K562 (cell line): ENCODE data around the gene TECTA. TPM values are rescaled to one million over a fixed set of nuclear protein-coding genes. Genes with fewer than 3 reads are reported as not detected.

Experiments
- ATAC-seq: fragments of 200-7000 bp; cut with Tn5 transposase; 3 replicates; pipeline ENCODE4 v1.9.1; 2020; ENCODE audit warnings: moderate library complexity
- BruUV-seq: library from RNA; stranded (reverse); fragments of 400-500 nt; replicated peaks from 2 replicates; lab custom pipeline; 2021; lab: Mats Ljungman, UMichigan
- CTCF ChIA-PET: fragments of 300-600 bp; formaldehyde crosslinking; extraction: SDS; loops from one replicate; lab custom pipeline; 2021; ENCODE audit warnings: low intra/inter-chr PET ratio; lab: Yijun Ruan, JAX
- POLR2A ChIA-PET: fragments of 300-600, 350-650 bp; sonication (Branson Sonifier 250); formaldehyde crosslinking; extraction: SDS; loops from one replicate; lab custom pipeline; 2021; ENCODE audit warnings: antibody characterized with exemption, inconsistent platforms; lab: Yijun Ruan, JAX
- DNase-seq, 4 experiments: peaks; one replicate each; pipeline versions ENCODE4 v3.0.0 to v3.0.0-alpha.2; 2011 to 2018; ENCODE audit warnings: low spot score in 3 of 4, mixed read lengths in 3 of 4; ENCODE audit errors: extremely low read depth in 1 of 4
- FAIRE-seq: peaks from 2 replicates; lab custom pipeline; 2011; peaks lifted over from hg19 to GRCh38; lab: Jason Lieb, UNC
- H2AFZ ChIP-seq: 2 replicates; pipeline ENCODE4 v1.6.0; 2011; ENCODE audit warnings: low read depth, low read length, control low read depth, inconsistent platforms
- H3K27ac ChIP-seq: fragments of 200-600 bp; 3 replicates; pipeline ENCODE4 v1.8.0; 2011; ENCODE audit warnings: low read depth, mild to moderate bottlenecking, control low read depth, inconsistent platforms, low read length, moderate library complexity, mixed read lengths; ENCODE audit errors: extremely low read depth
- H3K27me3 ChIP-seq, 2 experiments: fragments of 300-600 bp in 1 of 2; 2 replicates in 1 of 2; 3 replicates in 1 of 2; pipeline versions ENCODE4 v1.6.0 to v1.8.0; 2011; ENCODE audit warnings: inconsistent platforms in 2 of 2, low read length in 2 of 2, mild to moderate bottlenecking in 1 of 2, mixed read lengths in 1 of 2, moderate library complexity in 1 of 2; ENCODE audit not compliant: control insufficient read depth in 2 of 2, insufficient read depth in 2 of 2
- H3K36me3 ChIP-seq: fragments of 300-600 bp; 3 replicates; pipeline ENCODE4 v1.8.0; 2011; ENCODE audit warnings: mild to moderate bottlenecking, low read length, inconsistent platforms; ENCODE audit not compliant: control insufficient read depth, insufficient read depth
- H3K4me1 ChIP-seq, 2 experiments: fragments of 200-600 bp in 1 of 2; replicated peaks in 1 of 2; 2 replicates in 1 of 2; 3 replicates in 1 of 2; pipeline versions ENCODE4 v1.5.1 to v1.8.0; 2011; ENCODE audit warnings: inconsistent platforms in 2 of 2, low read length in 2 of 2, mild to moderate bottlenecking in 1 of 2, mixed read lengths in 1 of 2, moderate library complexity in 1 of 2; ENCODE audit not compliant: control insufficient read depth in 2 of 2, insufficient read depth in 2 of 2
- H3K4me2 ChIP-seq: 2 replicates; pipeline ENCODE4 v1.6.1; 2011; ENCODE audit warnings: low read length, control low read depth, inconsistent platforms, mixed read lengths; ENCODE audit not compliant: insufficient read depth
- H3K4me3 ChIP-seq: fragments of 200-600 bp; sonication (generic), shearing (Covaris generic); 2 replicates; pipeline ENCODE4 v1.5.1; 2016; ENCODE audit warnings: control low read depth, inconsistent platforms
- H3K79me2 ChIP-seq: fragments of 200-600 bp; 3 replicates; pipeline ENCODE4 v1.8.0; 2011; ENCODE audit warnings: low read length, inconsistent platforms; ENCODE audit not compliant: control insufficient read depth, insufficient read depth
- H3K9ac ChIP-seq, 2 experiments: 2 replicates each; pipeline versions ENCODE4 v1.6.0 to v1.6.1; 2011; ENCODE audit warnings: low read depth in 2 of 2, low read length in 2 of 2, control low read depth in 1 of 2, inconsistent platforms in 1 of 2, mild to moderate bottlenecking in 1 of 2, mixed read lengths in 1 of 2; ENCODE audit not compliant: insufficient read depth in 1 of 2
- H3K9me1 ChIP-seq: one replicate; pipeline ENCODE4 v1.6.0; 2011; ENCODE audit warnings: inconsistent platforms, mild to moderate bottlenecking, low read length, moderate library complexity; ENCODE audit not compliant: control insufficient read depth, insufficient read depth
- H3K9me3 ChIP-seq: replicated peaks from 2 replicates; pipeline ENCODE4 v1.5.1; 2011; ENCODE audit warnings: low read depth, low read length, inconsistent platforms; ENCODE audit not compliant: control insufficient read depth, insufficient read depth
- H4K20me1 ChIP-seq: replicated peaks from 2 replicates; pipeline ENCODE4 v1.6.1; 2011; ENCODE audit warnings: low read length, inconsistent platforms, mixed read lengths; ENCODE audit not compliant: control insufficient read depth, insufficient read depth
- CSDE1 ChIP-seq, 2 experiments: fragments of 450-650 bp; IDR thresholded peaks; 2 replicates each; pipeline ENCODE4 v1.6.1; 2016; ENCODE audit warnings: mild to moderate bottlenecking in 1 of 2
- FOSL1 ChIP-seq: fragments of 200-800 bp; sonication (Bioruptor generic); conservative IDR thresholded peaks from 2 replicates; pipeline ENCODE4 v1.6.1; 2016; ENCODE audit warnings: missing genetic modification characterization, missing compliant biosample characterization
- GTF2E2 ChIP-seq: fragments of 200-800 bp; sonication (Bioruptor generic); IDR thresholded peaks from 2 replicates; pipeline ENCODE4 v1.6.1; 2016; ENCODE audit warnings: missing genetic modification characterization, missing compliant biosample characterization
- MAFK ChIP-seq: IDR thresholded peaks from 2 replicates; pipeline ENCODE4 v1.6.1; 2011; ENCODE audit warnings: low read length, improper control_type of control experiment
- MTA1 ChIP-seq: fragments of 450-650 bp; IDR thresholded peaks from 2 replicates; pipeline ENCODE4 v1.6.1; 2017; ENCODE audit warnings: borderline replicate concordance
- PML ChIP-seq: IDR thresholded peaks from 2 replicates; pipeline ENCODE4 v1.6.1; 2012; ENCODE audit warnings: low read length, inconsistent platforms
- RBBP5 ChIP-seq: fragments of 200-600 bp; sonication (generic); IDR thresholded peaks from 2 replicates; pipeline ENCODE4 v1.6.1; 2012; ENCODE audit warnings: borderline replicate concordance, mild to moderate bottlenecking, low read length, control low read depth, inconsistent platforms; ENCODE audit not compliant: insufficient read depth, poor library complexity, severe bottlenecking
- THRA ChIP-seq: fragments of 450-650 bp; IDR thresholded peaks from 2 replicates; pipeline ENCODE4 v1.6.1; 2017; ENCODE audit warnings: mild to moderate bottlenecking, moderate library complexity
- TOE1 ChIP-seq, 2 experiments: fragments of 450-650 bp in 1 of 2; sonication (generic) in 1 of 2; formaldehyde crosslinking in 1 of 2; IDR thresholded peaks; 2 replicates each; pipeline versions ENCODE4 v1.7.1 to v1.8.0; 2016 to 2022; ENCODE audit warnings: borderline replicate concordance in 2 of 2, mild to moderate bottlenecking in 2 of 2, antibody characterized with exemption in 1 of 2, inconsistent platforms in 1 of 2, low read depth in 1 of 2, missing genetic modification reagents in 1 of 2, moderate library complexity in 1 of 2
- U2AF1 ChIP-seq: fragments of 200-400 bp; formaldehyde crosslinking; optimal IDR thresholded peaks from 2 replicates; pipeline ENCODE3; 2017; ENCODE audit warnings: mild to moderate bottlenecking, low read depth, low read length, moderate library complexity
- XRCC5 ChIP-seq: fragments of 200-400 bp; formaldehyde crosslinking; IDR thresholded peaks from 2 replicates; pipeline ENCODE4 v1.6.1; 2017; ENCODE audit warnings: low read depth, mild to moderate bottlenecking, low read length
- ZNF133 ChIP-seq: fragments of 250-450 bp; sonication (Bioruptor Pico); IDR thresholded peaks from 2 replicates; pipeline ENCODE4 v1.4.0; 2020; ENCODE audit warnings: mild to moderate bottlenecking
- ZNF174 ChIP-seq: fragments of 250-450 bp; sonication (Bioruptor Pico); IDR thresholded peaks from 2 replicates; pipeline ENCODE4 v1.4.0; 2020; ENCODE audit warnings: mild to moderate bottlenecking
- ZNF239 ChIP-seq: fragments of 250-450 bp; sonication (Bioruptor Pico); IDR thresholded peaks from 2 replicates; pipeline ENCODE4 v1.4.0; 2020; ENCODE audit warnings: mild to moderate bottlenecking
- WGBS: fragments of 100-300 bp; shearing (Covaris generic); methylation state at CpG from one replicate; pipeline ENCODE4 v1.1.6; 2016; ENCODE audit warnings: low coverage, mixed read lengths; ENCODE audit not compliant: insufficient coverage; ENCODE audit errors: missing lambda C conversion rate; 5-methylcytosine and 5-hydroxymethylcytosine counted together
- in situ Hi-C: fragments of 300-500 bp; cut with MboI; formaldehyde crosslinking; loops from 4 replicates; pipeline ENCODE4 v1.15.0; 2018; ENCODE audit warnings: inconsistent platforms, mixed read lengths
- intact Hi-C: fragments of 100-400 bp; cut with micrococcal nuclease; formaldehyde crosslinking; loops from 2 replicates; pipeline ENCODE4 v1.14.2; 2022
- polyA plus RNA-seq, 8 experiments: library from polyadenylated mRNA; depleted of rRNA in 4 of 8; stranded (reverse) in 5 of 8; unstranded in 3 of 8; fragments of >200 nt; fragmentation: Nextera tagmentation in 2 of 8; fragmentation: Illumina TruSeq in 1 of 8; extraction: Ambion mirVana in 2 of 8; extraction: Trizol in 1 of 8; gene quantifications; 2 replicates each; pipeline versions ENCODE4 v1.2.1 to v1.2.3, GENCODE V29; 2011 to 2014; ENCODE audit warnings: inconsistent platforms in 1 of 8, missing spikeins in 1 of 8
- total RNA-seq, 7 experiments: library from RNA; depleted of rRNA in 6 of 7; stranded (reverse); fragments of >200 nt in 6 of 7; fragmentation: Illumina TruSeq in 2 of 7; extraction: Trizol in 2 of 7; gene quantifications; 2 replicates each; pipeline versions ENCODE4 v1.2.1 to v1.2.3, GENCODE V29; 2011 to 2021; ENCODE audit warnings: low replicate concordance in 1 of 7

The TECTA gene
- total and polyA plus RNA-seq, 9 of the 15 experiments (the other 6 are each of a cell fraction or from before 2014, with no cell fraction given): under 0.01 to 0.04 (median 0.03) TPM; not detected in 5

DNA sequence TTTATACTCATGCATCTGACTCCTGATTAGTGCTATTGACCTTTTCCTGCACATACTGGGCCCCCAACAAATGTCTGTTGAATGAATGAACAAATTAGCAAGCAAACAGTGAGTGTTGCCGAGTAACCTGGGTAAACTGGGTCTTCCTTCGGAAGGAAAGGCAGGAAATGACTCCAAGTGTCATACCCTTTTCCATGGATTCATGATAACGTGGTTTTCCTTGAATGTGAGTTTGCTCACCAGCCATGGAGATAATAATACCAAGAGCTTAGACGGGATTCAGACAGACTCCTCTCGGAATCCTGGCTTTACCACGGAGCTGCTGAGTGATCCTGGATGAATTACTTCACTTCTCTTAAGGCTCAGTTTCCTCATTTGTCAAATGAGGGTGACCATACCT lies 16.7 kb downstream of the TECTA start:
- no peaks in the 10 kb centered on the region for H4K20me1 ChIP-seq
- no peak overlapping the region for H3K27ac ChIP-seq
- ATAC-seq (no peak), FAIRE-seq (no peak), DNase-seq (no peak)
- BruUV-seq: no TSS peak
- intact Hi-C loops: no loop called here
- H3K9ac ChIP-seq: no peak overlapping the region
- in situ Hi-C loops: no loop called here
- H3K9me3 ChIP-seq: no peaks in the 10 kb centered on the region
- no peaks in the 10 kb centered on the region for H3K36me3 ChIP-seq
- 0% methylated on average over 6 of the region's 6 CpGs for WGBS
- peaks cover 5 to 12% of the 10 kb centered on the region in 2 experiments; a peak in 2 of 5 replicates for H3K27me3 ChIP-seq
- no peak overlapping the region for H3K4me3 ChIP-seq
- H3K9me1 ChIP-seq: no peaks in the 10 kb centered on the region
- H3K4me2 ChIP-seq: no peak overlapping the region
- TF ChIP-seq ZNF133 (CRISPR knock-in tag) (no peak), MTA1 (no peak), RBBP5 (no peak), TOE1 (IDR thresholded peaks at IDR 0.05; ENCODE audit: borderline replicate concordance) (no peak), TOE1 (CRISPR knock-in tag; IDR thresholded peaks at IDR 0.05; ENCODE audit: borderline replicate concordance, low read depth) (no peak), CSDE1 (IDR thresholded peaks at IDR 0.05) (no peak), ZNF174 (no peak)
- no peaks in the 10 kb centered on the region for H3K4me1 ChIP-seq
- H3K79me2 ChIP-seq: no peaks in the 10 kb centered on the region
- H2AFZ ChIP-seq: no peak overlapping the region
- ChIA-PET POLR2A (no interaction called here), CTCF (no interaction called here)

DNA sequence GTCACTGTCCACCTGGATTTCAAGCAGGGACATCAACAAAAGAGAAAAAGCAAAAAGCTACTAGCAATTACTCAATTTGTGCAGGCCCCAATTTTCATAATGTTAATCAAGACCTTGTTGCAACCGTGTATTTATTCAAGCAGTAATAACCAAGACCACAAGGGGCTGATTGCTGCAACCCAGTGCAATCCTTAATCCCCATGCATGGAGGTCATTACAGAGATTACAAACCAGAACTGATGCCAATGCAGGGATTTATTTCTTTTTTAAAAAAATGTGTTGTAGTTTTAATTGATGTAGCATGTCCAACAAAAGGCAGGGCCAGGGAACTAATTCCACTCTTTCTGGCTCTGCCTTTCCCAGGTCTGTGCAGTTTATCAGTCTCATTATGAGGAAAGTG lies 18.4 kb downstream of the TECTA start:
- ATAC-seq (no peak), DNase-seq (peak in 1 of 4 experiments; percentile 14), FAIRE-seq (no peak)
- 0% methylated on average over 1 of the region's 1 CpG for WGBS
- H3K79me2 ChIP-seq: no peaks in the 10 kb centered on the region
- BruUV-seq: no TSS peak
- no peaks in the 10 kb centered on the region for H4K20me1 ChIP-seq
- no peak overlapping the region for H3K4me3 ChIP-seq
- in situ Hi-C loops: no loop called here
- no peak overlapping the region for H3K27ac ChIP-seq
- H3K4me2 ChIP-seq: no peak overlapping the region
- ChIA-PET CTCF (no interaction called here), POLR2A (no interaction called here)
- H3K9ac ChIP-seq: no peak overlapping the region
- no peak overlapping the region for H2AFZ ChIP-seq
- H3K36me3 ChIP-seq: no peaks in the 10 kb centered on the region
- H3K9me1 ChIP-seq: no peaks in the 10 kb centered on the region
- peaks cover 5 to 6% of the 10 kb centered on the region in 2 experiments; a peak in 2 of 5 replicates for H3K27me3 ChIP-seq
- H3K9me3 ChIP-seq: no peaks in the 10 kb centered on the region
- intact Hi-C loops: no loop called here
- no peaks in the 10 kb centered on the region for H3K4me1 ChIP-seq
- TF ChIP-seq THRA (no peak), GTF2E2 (no peak), FOSL1 (tag) (no peak), ZNF239 (CRISPR knock-in tag) (no peak), U2AF1 (no peak), PML (no peak), XRCC5 (no peak), MAFK (no peak)
